Upper lobe of right lung (tissue), 1 donor: ENCODE data around the gene VPS13D. TPM values are rescaled to one million over a fixed set of nuclear protein-coding genes. Genes with fewer than 3 reads are reported as not detected.

Experiments
- ATAC-seq: fragments of 200-7000 bp; cut with Tn5 transposase; one replicate; pipeline ENCODE4 v1.9.1; 2020; ENCODE audit warnings: mild to moderate bottlenecking, moderate library complexity
- DNase-seq: peaks from one replicate; pipeline ENCODE4 v3.0.0-alpha.2; 2020
- H3K27ac ChIP-seq: fragments of 200-600 bp; one replicate; pipeline ENCODE4 v1.8.0; 2022
- H3K27me3 ChIP-seq: fragments of 200-600 bp; one replicate; pipeline ENCODE4 v1.8.0; 2022; ENCODE audit warnings: mild to moderate bottlenecking
- H3K36me3 ChIP-seq: fragments of 200-600 bp; one replicate; pipeline ENCODE4 v1.8.0; 2022
- H3K4me1 ChIP-seq: fragments of 200-600 bp; one replicate; pipeline ENCODE4 v1.8.0; 2022
- H3K4me3 ChIP-seq: fragments of 200-600 bp; one replicate; pipeline ENCODE4 v1.8.0; 2022; ENCODE audit warnings: mild to moderate bottlenecking
- H3K9me3 ChIP-seq: fragments of 200-600 bp; one replicate; pipeline ENCODE4 v1.8.0; 2022
- intact Hi-C: fragments of 100-400 bp; cut with DNase I; formaldehyde crosslinking; loops from one replicate; pipeline ENCODE4 v1.11.0; 2022
- total RNA-seq: library from RNA; stranded (reverse); fragmentation: NEBNext Ultra II Directional; extraction: Animal tissue kit (Norgen Biotek cat#: 25700); gene quantifications from one replicate; pipeline ENCODE4 v1.2.1, GENCODE V29; 2021
- TF ChIP-seq, protein P1 (sequence below): fragments of 200-600 bp; IDR thresholded peaks from one replicate; pipeline ENCODE4 v1.8.0; 2022; ENCODE audit warnings: antibody characterized with exemption
- donor health status: DM: no; HTN: yes; CAD: no; lungs with severe emphysema.

VPS13D gene
- total RNA-seq, 1 donor from 2014 or later: 74.7 TPM

DNA sequence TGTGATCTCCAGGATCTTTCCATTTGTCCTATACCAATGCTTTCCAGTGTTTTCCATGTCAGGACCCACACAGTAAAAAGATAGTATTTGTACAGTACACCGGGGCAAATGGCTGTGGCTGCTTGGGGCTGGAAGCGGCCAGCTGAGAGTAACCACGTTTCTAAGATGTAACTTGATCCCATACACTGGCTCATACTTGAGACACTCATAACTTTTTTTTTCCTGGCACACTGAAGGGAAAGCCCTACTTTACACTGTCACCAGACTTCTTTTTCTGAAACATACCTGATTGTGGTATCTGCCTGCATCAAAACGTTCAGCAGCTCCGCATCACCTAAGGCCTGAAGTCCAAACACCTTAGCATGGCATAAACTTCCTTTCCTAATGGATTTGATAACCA, 21.6 kb downstream of the VPS13D start:
- DNase-seq (no peak), ATAC-seq (no peak)

DNA sequence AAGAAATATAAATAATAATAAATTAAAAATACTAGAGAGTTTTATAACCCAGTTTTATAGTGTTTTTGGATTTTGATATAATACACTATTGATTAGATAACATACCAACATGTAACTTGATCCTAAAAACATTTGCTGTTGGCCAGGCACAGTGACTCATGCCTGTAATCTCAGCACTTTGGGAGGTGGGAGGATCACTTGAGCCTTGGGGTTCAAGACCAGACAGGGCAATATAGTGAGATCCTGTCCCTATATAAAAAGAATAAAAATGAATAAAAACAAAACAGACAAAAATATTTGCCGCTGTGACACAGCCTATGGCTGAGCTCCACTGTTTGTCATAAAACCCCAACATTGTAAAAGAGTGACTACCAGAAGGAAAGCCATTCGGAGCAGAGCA, 26.1 kb downstream of the VPS13D start:
- TF ChIP-seq, protein P1, sequence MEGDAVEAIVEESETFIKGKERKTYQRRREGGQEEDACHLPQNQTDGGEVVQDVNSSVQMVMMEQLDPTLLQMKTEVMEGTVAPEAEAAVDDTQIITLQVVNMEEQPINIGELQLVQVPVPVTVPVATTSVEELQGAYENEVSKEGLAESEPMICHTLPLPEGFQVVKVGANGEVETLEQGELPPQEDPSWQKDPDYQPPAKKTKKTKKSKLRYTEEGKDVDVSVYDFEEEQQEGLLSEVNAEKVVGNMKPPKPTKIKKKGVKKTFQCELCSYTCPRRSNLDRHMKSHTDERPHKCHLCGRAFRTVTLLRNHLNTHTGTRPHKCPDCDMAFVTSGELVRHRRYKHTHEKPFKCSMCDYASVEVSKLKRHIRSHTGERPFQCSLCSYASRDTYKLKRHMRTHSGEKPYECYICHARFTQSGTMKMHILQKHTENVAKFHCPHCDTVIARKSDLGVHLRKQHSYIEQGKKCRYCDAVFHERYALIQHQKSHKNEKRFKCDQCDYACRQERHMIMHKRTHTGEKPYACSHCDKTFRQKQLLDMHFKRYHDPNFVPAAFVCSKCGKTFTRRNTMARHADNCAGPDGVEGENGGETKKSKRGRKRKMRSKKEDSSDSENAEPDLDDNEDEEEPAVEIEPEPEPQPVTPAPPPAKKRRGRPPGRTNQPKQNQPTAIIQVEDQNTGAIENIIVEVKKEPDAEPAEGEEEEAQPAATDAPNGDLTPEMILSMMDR: no peak

More for the DNA sequence above, 21.6 kb downstream of the VPS13D start:
- Histone ChIP-seq H3K4me3 (no peak overlapping the region), H3K36me3 (peaks cover 88% of the 10 kb centered on the region), H3K27ac (no peak overlapping the region), H3K27me3 (no peaks in the 10 kb centered on the region), H3K9me3 (no peaks in the 10 kb centered on the region), H3K4me1 (no peaks in the 10 kb centered on the region)
- TF ChIP-seq, protein P1: no peak
- intact Hi-C loops: no loop called here

DNA sequence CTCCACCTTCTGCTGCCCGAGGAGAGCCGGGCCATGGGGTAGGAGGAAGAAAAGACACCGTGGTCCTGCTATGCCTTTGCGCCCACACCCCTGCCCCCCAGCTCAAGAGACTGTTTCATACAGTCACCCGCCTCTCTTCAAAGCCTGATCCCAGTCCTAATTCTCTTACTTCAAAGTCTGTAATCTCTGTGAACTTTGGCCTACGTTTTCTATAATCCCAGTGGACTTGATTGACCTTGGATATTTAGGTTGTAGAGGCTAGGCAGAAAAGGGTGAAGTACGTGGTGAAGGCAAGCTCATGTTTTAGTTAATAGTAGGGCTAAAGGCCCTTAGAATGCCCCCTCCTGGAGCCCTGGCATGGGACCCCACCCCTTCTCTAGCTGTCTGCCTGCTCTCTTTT, 28.4 kb downstream of the VPS13D start:
- intact Hi-C loops: no loop called here
- no peaks in the 10 kb centered on the region for H3K9me3 ChIP-seq
- H3K4me1 ChIP-seq: no peaks in the 10 kb centered on the region
- H3K27me3 ChIP-seq: no peaks in the 10 kb centered on the region
- TF ChIP-seq, protein P1: no peak
- no peak for DNase-seq
- H3K27ac ChIP-seq: no peak overlapping the region
- peaks cover 91% of the 10 kb centered on the region for H3K36me3 ChIP-seq
- no peak overlapping the region for H3K4me3 ChIP-seq
- ATAC-seq: no peak

More for the DNA sequence above, 26.1 kb downstream of the VPS13D start:
- peaks cover 90% of the 10 kb centered on the region for H3K36me3 ChIP-seq
- no peak for DNase-seq
- ATAC-seq: no peak
- H3K4me1 ChIP-seq: no peaks in the 10 kb centered on the region
- no peaks in the 10 kb centered on the region for H3K9me3 ChIP-seq
- H3K4me3 ChIP-seq: no peak overlapping the region
- intact Hi-C loops: no loop called here
- no peaks in the 10 kb centered on the region for H3K27me3 ChIP-seq
- H3K27ac ChIP-seq: no peak overlapping the region

DNA sequence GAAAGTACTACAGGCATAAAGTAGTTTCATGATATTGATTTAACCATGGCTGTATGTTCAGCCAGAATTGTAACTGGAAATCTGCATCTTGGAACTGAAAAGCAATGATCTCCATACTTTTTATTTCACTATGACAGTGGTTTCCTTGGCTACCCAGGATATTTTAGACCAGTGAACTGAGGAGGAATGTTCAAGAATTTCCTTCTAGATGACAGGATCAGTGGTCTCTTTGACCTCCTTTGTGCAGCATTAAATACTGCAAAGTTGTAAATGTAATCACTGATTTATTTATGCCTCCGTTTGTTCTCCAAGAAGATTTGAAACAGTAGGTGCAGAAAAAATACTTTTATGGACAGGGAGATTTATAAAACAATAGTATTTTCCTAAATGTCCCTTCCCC, 39.5 kb downstream of the VPS13D start:
- Histone ChIP-seq H3K4me1 (no peaks in the 10 kb centered on the region), H3K9me3 (no peaks in the 10 kb centered on the region), H3K27me3 (no peaks in the 10 kb centered on the region), H3K4me3 (no peak overlapping the region), H3K36me3 (peaks cover 97% of the 10 kb centered on the region), H3K27ac (no peak overlapping the region)
- intact Hi-C loops: no loop called here
- TF ChIP-seq, protein P1: no peak
- DNase-seq: no peak
- ATAC-seq: no peak

DNA sequence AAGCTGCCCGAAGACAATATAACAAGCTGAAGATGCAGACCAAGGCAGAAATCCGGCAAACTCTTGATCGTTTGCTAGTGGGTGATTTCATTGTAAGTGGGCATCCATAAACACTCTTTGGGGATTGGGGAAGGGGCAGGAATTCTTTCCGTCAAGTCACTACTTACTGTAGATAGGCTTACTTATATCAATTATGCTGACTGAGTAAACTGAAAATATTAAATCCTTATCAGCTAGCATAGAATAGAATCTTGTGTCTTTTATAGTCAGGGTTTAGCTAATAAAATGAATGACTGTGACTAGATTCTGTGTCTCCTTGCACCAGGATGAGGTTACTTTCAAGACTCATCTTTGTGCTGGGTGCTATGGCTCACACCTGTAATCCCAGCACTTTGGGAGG, 41.2 kb downstream of the VPS13D start:
- Histone ChIP-seq H3K4me1 (no peaks in the 10 kb centered on the region), H3K4me3 (no peak overlapping the region), H3K36me3 (peaks cover 96% of the 10 kb centered on the region), H3K27ac (no peak overlapping the region), H3K9me3 (no peaks in the 10 kb centered on the region), H3K27me3 (no peaks in the 10 kb centered on the region)
- DNase-seq (no peak), ATAC-seq (no peak)
- intact Hi-C loops: no loop called here
- TF ChIP-seq, protein P1: no peak

DNA sequence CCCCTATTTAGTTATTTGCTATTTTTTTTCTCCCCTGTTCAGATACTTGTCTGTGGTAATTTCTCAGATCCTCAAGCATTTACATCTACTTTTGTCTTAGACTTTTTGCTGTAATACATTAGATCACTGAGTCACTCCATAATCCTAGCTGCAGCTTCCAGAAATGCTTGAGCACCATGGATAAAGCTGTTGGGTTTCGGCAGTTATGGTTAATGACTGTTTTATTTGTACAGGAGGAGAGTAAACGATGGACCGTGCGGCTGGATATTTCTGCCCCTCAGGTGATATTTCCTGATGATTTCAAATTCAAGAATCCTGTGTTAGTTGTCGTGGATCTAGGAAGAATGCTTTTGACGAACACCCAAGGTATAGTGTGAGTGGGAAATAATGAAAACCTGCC, 42.9 kb downstream of the VPS13D start:
- H3K9me3 ChIP-seq: no peaks in the 10 kb centered on the region
- TF ChIP-seq, protein P1: no peak
- H3K4me1 ChIP-seq: no peaks in the 10 kb centered on the region
- intact Hi-C loops: no loop called here
- H3K27me3 ChIP-seq: no peaks in the 10 kb centered on the region
- H3K27ac ChIP-seq: no peak overlapping the region
- no peak overlapping the region for H3K4me3 ChIP-seq
- ATAC-seq (no peak), DNase-seq (no peak)
- peaks cover 96% of the 10 kb centered on the region for H3K36me3 ChIP-seq
